ENCODE results near the gene ASPA. TPM values are rescaled to one million over a fixed set of nuclear protein-coding genes. Genes with fewer than 3 reads are reported as not detected.
"Not testable (repeated sequence)": the region's sequence is repeated elsewhere in the genome, so short reads cannot be mapped to it uniquely, and the experiment has no call there.

The ASPA gene
- total RNA-seq, 1 donor from 2014 or later = 0.41 TPM

DNA sequence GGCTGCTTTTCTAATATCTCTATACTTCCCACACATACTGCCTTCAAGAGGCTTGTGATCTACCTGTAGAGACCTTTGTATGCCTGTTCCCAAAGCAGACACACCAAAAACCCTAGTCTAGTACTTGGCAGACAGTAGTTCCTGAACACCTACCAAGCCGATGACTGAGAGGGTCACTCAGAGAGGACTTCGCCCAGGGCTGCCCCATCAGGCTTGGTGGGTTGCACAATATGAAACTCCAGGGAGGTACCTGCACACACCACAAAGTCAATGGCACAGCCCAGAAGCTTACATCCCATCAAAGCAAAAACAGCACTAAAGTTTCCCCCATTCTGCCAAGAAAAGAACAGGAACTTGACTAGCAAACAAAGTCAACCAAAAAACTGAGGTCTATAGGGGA lies 30.3 kb downstream of the ASPA start:
- FAIRE-seq (no peak), DNase-seq (ENCODE audit: low spot score in 2 of 2) (no peak)

DNA sequence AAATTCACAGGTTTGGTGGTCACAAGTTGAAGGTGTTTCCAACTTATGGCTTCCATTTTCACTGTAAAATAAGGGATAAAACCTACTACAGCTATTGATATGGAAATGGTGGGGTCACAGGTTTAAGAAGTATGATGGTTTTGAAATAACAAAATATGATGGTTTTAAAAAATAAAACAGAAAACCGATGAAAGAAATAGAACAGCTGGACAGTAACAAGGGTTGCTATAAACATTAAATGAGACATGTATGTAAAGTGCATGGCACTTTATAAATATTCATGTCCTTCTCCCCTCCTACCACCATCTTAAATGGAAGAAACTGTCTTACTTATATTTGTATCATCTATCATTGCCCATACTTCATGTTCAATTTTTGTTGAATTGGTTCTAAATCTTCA lies 31.3 kb downstream of the ASPA start:
- FAIRE-seq (no peak), DNase-seq (ENCODE audit: low spot score in 2 of 2) (no peak)

DNA sequence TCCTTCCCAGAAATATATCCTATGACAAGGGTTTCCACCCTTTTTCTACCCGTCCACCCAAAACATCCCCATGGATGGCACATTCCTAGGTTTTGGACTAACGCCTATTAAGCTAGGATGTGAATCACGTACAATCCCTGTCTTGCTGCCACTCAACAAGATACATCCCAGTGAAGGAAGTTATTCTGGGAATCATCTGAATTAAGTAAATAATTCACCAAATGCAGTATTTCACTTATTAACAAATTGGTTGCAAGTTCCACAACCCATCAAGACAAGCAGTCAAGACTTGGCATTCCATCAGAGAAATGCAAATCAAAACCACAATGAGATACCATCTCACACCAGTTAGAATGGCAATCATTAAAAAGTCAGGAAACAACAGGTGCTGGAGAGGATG lies 32.1 kb downstream of the ASPA start:
- DNase-seq (ENCODE audit: low spot score in 2 of 2) (no peak), FAIRE-seq (no peak)

- FAIRE-seq (no peak), DNase-seq (ENCODE audit: low spot score in 2 of 2) (no peak)
These were observed 34.3 kb downstream of the ASPA start for GRCh38 chr17:3510090-3510489.

GRCh38 chr17:3511852-3512504 lies 36.2 kb downstream of the ASPA start:
- DNase-seq (ENCODE audit: low spot score in 2 of 2) = no peak
- no peak for FAIRE-seq

- peak in 1 of 2 donors; percentile 47 for DNase-seq (ENCODE audit: low spot score in 2 of 2)
- peak; percentile 57 for FAIRE-seq
These were observed 36.8 kb downstream of the ASPA start for GRCh38 chr17:3512505-3513171.

DNA sequence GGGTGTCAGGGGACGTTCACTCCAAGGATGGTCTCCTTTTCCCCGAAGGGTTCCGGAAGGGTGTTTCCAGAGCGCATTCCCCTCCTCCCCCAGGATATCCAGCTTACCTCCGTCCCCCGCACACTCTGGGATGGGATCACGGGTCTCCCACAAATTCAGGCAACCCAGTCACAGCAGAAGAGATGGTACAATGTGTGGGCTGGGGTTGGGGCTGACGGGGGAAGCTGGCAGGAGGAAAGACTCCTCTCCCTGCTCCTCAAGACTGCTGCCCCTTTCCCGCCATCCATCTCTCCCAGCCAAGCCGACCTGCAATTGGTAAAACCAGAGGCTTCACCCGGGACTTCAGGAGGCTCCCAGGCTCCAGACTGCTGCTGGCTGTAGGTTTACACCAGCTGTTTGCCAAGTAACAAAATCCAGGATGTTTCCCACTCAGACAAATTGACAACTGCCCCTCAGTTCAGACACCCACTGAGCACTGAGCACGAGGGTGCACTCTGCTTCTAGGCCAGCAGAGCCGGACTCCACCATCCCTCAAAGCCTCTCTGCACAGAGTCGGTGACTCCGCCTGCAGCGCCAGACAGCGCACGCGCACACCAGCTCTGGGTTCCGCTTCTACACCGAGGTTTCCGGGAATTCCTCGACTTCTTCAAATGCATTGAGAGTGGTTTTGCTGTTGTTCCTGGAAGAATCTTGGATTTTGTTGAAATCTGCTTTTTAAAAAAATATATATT lies 37.7 kb downstream of the ASPA start:
- no peak for DNase-seq (ENCODE audit: low spot score in 2 of 2)
- FAIRE-seq = no peak

GRCh38 chr17:3514167-3514566 lies 38.4 kb downstream of the ASPA start:
- FAIRE-seq; DNase-seq (ENCODE audit: low spot score in 2 of 2): not testable (repeated sequence)

DNA sequence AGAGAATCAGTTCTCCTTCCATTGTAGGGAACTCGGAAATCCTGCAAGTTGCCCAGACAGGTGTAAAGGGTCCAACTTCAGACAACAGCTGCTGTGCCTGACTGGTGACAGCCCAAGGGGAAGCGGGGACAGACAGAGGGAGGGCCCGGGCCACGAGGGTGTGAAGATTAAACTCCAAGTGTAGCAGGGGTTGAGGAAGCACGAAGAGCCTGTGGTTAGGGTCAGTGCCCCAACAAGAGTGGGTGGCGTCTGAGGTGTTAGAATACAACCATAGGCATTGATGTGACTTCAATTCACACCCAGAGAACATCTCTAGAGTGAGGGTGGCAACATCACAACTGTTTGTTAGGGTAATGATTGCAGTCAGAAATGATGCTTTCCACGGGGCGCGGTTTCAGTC lies 39.1 kb downstream of the ASPA start:
- FAIRE-seq (no peak), DNase-seq (ENCODE audit: low spot score in 2 of 2) (no peak)

DNA sequence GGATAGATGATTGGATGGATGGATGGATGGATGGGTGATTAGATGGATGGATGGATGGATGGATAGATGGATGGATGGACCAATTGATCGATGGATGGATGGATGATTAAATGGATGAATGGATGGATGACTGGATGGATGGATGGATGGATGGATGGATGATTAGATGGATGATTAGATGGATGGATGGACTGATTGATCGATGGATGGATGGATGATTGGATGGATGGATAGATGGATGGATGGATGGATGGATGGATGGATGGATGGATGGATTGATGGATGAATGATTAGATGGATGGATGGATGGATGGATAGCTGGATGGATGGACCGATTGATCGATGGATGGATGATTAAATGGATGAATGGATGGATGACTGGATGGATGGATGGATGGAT lies 43.7 kb downstream of the ASPA start:
- not testable (repeated sequence) for DNase-seq (ENCODE audit: low spot score in 2 of 2); FAIRE-seq

DNA sequence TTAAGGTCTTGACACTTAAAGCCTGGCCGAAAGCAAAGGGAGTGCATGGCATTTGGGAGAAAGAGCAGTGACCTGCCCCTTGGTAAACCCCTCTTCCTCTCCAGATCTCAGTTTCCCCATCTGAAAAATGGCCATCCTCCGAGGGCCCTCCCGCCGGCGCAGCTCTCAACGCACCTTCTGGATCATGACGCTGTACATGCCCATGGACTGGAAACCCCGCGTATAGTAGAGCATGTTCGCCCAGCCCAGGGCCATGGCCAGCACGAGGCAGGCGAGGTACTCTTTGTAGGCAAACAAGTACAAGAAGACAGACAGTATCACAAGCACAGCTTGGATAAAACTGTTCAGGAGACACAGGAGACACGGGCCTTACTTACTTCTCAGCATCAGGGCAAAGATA lies 48.2 kb downstream of the ASPA start:
- no peak for FAIRE-seq
- DNase-seq (ENCODE audit: low spot score in 2 of 2) = no peak

DNA sequence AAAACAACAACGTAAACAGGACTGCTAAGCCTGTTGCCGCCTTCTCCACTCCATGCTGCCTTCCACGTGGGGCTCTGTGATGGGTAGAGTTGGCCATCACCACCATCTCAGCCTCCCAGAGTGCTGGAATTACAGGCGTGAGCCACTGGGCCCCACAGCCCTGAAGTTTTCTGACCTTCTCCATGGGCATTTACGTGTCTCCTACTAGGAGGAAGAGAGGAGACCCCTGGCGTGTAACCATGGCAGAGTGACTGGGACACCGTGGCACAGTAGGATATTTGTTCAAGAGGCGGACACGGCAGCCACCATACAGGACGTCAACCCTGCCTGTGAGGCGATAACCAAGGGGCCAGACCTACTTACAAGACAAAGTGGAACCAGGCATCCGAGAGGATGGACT lies 50.7 kb downstream of the ASPA start:
- no peak for DNase-seq (ENCODE audit: low spot score in 2 of 2)
- FAIRE-seq = no peak

DNA sequence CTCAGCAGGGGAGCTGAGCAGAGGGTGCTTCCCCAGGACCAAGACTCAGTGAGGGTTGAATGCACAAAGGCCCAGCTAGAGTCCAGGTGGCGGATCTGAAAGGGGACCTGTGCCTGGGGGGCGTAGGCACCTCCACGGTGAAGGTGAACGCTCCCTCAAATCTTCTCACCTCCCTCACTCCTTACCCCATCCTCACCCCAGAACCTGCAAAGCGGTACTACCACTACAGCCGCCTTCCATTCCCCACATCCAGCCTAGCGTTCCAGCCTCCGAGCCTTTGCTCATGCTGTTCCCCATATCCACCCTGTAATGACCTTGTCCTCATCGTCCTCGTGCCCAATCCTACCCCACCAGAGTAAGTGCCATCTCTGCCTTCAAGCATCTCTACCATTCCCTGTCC lies 51.2 kb downstream of the ASPA start:
- DNase-seq (ENCODE audit: low spot score in 2 of 2) (no peak), FAIRE-seq (no peak)

- DNase-seq (ENCODE audit: low spot score in 2 of 2) (no peak), FAIRE-seq (no peak)
These were observed 51.7 kb downstream of the ASPA start for GRCh38 chr17:3527468-3527867.

DNA sequence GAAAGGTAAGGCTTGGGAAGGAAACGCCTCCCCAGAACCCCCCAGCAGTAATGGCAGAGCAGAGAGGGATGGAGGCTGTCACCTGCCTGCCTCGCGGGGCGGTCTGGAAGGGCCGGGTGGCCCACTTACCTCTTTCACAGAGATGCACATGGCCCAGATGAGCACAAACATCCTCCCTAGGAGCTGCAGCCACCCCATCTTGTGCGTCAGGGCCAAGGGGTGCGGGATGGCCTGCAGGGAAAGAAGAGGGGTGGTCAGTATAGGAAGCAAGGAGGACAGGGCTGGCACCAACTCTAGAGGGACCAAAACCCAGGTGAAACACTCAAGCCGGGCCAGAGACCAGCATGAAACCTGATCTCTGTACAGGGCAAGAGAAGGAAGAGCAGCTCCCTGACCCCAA lies 52.1 kb downstream of the ASPA start:
- FAIRE-seq = no peak
- no peak for DNase-seq (ENCODE audit: low spot score in 2 of 2)

DNA sequence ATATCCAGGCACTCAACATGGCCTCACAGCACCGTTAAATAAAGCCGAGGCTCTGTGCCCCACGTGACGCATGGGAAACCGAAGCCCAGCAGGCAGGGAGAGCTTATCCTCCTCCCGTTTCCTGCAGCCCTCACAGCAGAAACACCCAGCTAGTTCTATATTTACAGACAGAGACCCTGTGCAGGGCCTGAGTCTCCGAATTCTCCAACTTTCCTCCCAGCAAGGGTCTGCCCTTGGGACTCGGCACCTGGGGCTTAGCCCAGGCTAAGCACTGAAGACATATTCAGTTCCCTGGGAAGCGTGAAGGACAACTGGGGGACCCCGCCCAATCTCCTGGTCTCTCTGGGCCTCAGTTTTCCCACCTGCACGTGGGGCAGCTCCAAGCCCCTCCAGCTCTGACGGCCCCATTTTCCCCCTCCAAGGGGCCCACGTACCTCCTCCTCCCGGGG lies 52.6 kb downstream of the ASPA start:
- no peak for DNase-seq (ENCODE audit: low spot score in 2 of 2)
- FAIRE-seq = no peak

- DNase-seq (ENCODE audit: low spot score in 2 of 2) (no peak), FAIRE-seq (no peak)
These were observed 53.2 kb downstream of the ASPA start for GRCh38 chr17:3528880-3529511.

DNA sequence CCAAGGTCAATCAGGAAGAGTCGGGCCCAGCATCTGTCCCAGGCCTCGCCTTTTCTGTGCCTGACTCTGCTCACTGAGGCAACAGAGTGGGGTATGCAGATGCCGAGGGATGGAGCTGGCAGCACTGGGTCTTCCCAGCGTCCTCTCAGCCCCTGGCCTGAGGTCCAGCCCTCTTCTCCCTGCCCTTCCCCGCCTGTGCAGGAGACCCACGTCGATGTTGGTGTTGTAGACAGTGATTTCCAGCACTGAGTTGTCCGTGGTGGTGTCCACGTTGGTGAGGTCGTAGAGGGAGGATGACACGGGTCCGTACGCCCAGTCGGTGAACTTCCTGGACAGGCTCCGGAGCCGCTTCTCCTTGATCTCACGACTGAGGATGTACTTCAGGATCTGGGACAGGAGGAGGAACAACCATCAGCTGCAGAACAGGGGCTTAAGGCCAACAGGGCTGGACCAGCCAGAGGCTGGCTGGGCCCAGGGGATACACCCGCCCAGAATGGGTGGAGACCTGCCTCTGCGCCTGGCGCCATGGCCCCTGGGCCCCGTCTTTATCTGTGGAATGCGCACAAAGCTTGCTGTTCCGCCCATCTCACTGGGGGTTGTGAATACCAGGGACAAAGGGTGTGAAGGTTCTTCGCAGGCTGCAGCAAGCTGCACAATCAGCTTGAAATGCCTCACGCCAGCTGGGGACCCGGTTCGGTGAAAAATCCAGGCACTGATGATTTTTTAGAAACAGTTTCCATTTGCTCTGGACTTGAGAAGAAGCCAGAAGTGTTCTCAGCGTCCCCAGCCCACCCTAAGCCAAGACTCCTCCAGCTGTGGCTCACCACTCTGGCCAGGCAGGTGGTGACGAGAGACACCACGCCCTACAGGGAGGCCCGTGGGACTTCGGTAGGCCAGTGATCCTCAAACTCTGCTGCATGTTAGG lies 54.3 kb downstream of the ASPA start:
- FAIRE-seq (no peak), DNase-seq (ENCODE audit: low spot score in 2 of 2) (no peak)

DNA sequence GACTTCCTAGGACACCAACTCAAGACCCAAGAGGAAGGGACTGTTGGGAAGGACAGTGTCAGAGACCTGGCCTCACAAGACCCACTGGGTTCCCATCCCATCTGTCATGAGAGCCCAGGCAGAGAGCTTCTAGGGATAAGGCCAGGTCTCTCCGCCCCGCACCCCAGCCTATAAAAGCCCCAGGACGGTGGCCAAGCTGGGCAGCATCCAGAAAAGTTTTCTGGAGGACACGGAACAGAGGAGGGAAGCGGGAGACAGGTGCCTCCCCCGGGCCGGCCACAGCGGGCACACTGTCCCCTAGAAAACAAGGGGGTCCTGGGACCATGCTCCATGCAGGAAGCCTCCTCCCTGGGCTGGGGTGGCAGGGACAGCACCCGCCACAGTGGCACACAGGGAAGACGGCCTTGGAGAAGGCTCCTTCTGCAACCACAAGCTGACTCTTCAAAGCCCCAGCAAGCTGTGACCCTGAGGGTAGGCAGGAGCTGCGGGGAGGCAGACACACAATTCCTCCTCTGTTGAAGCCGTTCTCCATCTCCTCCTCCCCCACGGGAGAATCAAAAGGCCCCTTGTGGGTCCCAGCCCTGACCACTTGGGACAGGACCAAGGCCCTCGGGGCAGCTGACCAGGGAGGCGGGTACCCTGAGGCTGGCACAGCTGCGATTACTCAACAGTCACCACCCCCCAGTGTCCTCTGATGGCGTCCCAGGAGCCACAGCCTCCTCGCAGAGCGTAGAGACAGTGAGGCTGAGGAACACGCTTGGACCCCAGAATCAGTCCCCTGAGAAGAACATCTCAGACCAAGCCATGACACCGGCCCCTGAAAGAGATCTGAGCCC lies 55.7 kb downstream of the ASPA start:
- DNase-seq (ENCODE audit: low spot score in 2 of 2) (peak; percentile 60 to 82), FAIRE-seq (peak; percentile 42)
